Measurements from ENCODE around the gene IRF3. TPM values are rescaled to one million over a fixed set of nuclear protein-coding genes. Genes with fewer than 3 reads are reported as not detected.

The IRF3 gene
- total RNA-seq, 1 donor from 2014 or later: 88.9 TPM

DNA sequence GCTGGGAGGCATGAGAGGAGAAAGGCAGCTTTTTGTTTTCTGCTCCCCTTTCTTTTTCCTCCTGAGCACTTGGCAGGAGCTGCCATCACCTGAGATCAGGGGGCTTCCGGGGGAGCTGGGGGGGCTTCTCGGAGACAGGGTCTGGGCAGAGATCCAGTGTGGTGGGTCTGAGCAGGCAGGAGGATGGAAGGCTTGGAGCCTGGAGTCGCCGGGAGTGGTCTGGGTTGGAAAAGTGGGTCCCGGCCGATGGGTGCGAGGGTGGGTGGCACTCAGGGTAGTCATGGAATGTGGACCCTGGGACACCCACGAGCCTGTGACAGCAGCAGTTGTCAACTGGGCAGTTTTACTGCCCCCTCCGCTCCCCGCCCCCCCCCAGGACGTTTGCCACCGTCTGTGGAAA lies 21.5 kb upstream of the IRF3 start:
- DNase-seq (ENCODE audit: extremely low spot score, unreplicated experiment): no peak
- Mint-ChIP-seq H3K27ac (ENCODE audit: unreplicated experiment) (no peak overlapping the region), H3K27me3 (ENCODE audit: unreplicated experiment) (no peaks in the 10 kb centered on the region), H3K9me3 (ENCODE audit: unreplicated experiment) (no peaks in the 10 kb centered on the region), H3K36me3 (ENCODE audit: unreplicated experiment) (peaks cover 19% of the 10 kb centered on the region), H3K4me1 (ENCODE audit: unreplicated experiment) (peaks cover 26% of the 10 kb centered on the region), H3K4me3 (ENCODE audit: unreplicated experiment) (no peak overlapping the region)
- no peak for TF ChIP-seq CTCF (IDR thresholded peaks at IDR 0.05)

DNA sequence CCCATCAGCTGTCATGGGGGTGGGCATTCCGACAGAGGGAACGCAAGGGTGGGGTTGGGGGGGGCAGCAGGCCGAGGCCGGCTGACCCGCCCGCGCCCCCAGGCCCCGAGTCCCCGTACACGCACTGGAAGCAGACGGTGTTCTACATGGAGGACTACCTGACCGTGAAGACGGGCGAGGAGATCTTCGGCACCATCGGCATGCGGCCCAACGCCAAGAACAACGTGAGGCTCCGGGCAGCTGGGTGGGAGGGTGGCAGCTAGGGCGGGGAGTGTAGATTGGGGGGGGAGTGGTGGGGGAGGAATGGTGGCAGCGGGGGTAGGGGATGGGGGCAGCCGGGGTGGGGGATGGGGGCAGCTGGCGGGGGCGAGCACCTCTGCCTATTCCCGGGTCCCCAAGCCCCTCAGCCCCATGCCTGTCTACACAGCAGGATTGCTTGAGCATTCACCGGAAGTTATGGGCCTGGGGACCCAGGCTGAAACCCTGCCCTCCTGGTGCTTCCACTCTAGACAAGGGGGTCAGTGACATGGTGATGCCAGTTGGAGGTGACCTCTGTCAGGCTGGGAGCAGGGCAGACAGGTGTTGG lies 20.9 kb upstream of the IRF3 start:
- Mint-ChIP-seq H3K27me3 (ENCODE audit: unreplicated experiment) (no peaks in the 10 kb centered on the region), H3K4me1 (ENCODE audit: unreplicated experiment) (peaks cover 23% of the 10 kb centered on the region), H3K9me3 (ENCODE audit: unreplicated experiment) (no peaks in the 10 kb centered on the region), H3K4me3 (ENCODE audit: unreplicated experiment) (no peak overlapping the region), H3K36me3 (ENCODE audit: unreplicated experiment) (peaks cover 19% of the 10 kb centered on the region), H3K27ac (ENCODE audit: unreplicated experiment) (no peak overlapping the region)
- DNase-seq (ENCODE audit: extremely low spot score, unreplicated experiment): no peak
- no peak for TF ChIP-seq CTCF (IDR thresholded peaks at IDR 0.05)

DNA sequence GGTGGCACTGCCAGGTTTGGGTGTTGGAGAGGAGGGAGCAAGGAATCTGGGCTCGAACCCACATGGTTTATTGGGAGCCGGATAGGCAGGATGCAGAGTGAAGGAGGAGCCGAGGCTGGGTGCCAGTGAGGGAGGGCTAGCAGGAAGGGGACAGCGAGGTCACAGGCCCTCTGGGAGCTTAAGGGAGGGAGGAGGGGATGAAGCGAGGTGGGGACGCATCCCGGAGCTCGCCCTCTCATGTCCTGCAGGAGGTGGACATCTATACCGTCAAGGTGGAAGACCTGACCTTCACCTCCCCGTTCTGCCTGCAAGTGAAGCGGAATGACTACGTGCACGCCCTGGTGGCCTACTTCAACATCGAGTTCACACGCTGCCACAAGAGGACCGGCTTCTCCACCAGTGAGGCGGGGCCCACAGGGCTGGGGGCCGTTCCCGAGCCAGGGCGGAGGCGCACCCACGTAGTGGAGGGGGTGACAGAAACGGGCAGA lies 20.2 kb upstream of the IRF3 start:
- H3K27ac Mint-ChIP-seq (ENCODE audit: unreplicated experiment): no peak overlapping the region
- no peak for TF ChIP-seq CTCF (IDR thresholded peaks at IDR 0.05)
- no peak overlapping the region for H3K4me3 Mint-ChIP-seq (ENCODE audit: unreplicated experiment)
- DNase-seq (ENCODE audit: extremely low spot score, unreplicated experiment): no peak
- H3K9me3 Mint-ChIP-seq (ENCODE audit: unreplicated experiment): no peaks in the 10 kb centered on the region
- no peaks in the 10 kb centered on the region for H3K27me3 Mint-ChIP-seq (ENCODE audit: unreplicated experiment)
- peaks cover 17% of the 10 kb centered on the region for H3K4me1 Mint-ChIP-seq (ENCODE audit: unreplicated experiment)
- peaks cover 19% of the 10 kb centered on the region for H3K36me3 Mint-ChIP-seq (ENCODE audit: unreplicated experiment)

DNA sequence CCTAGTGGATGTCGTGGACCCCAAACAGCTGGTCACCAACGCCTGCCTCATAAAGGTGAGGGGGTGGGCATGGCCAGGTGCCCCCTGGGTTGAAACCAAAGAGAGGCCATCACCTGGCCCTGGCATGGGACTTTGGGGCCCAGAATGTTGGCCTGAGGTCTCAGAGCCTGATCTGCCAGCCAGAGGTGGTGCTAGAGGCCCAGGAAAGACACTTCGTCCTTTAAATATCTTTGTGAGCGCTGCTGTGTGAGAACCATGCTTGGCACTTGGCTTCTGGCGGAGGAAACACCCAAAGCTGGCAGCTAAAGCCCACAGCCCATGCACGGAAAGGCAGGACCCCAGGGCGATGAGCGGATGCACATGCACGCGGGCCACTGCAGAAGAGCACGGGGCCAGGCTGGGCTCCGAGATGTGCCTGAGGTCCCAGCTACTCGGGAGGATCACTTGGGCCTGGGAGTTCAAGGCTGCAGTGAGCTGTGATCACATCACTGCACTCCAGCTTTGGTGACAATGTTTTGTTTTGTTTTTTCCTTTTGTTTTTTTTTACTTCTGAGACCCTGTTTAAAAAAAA lies 19.4 kb upstream of the IRF3 start:
- no peaks in the 10 kb centered on the region for H3K27me3 Mint-ChIP-seq (ENCODE audit: unreplicated experiment)
- no peak overlapping the region for H3K4me3 Mint-ChIP-seq (ENCODE audit: unreplicated experiment)
- DNase-seq (ENCODE audit: extremely low spot score, unreplicated experiment): no peak
- no peak overlapping the region for H3K27ac Mint-ChIP-seq (ENCODE audit: unreplicated experiment)
- H3K36me3 Mint-ChIP-seq (ENCODE audit: unreplicated experiment): peaks cover 19% of the 10 kb centered on the region
- TF ChIP-seq CTCF (IDR thresholded peaks at IDR 0.05): no peak
- peaks cover 17% of the 10 kb centered on the region for H3K4me1 Mint-ChIP-seq (ENCODE audit: unreplicated experiment)
- H3K9me3 Mint-ChIP-seq (ENCODE audit: unreplicated experiment): no peaks in the 10 kb centered on the region

DNA sequence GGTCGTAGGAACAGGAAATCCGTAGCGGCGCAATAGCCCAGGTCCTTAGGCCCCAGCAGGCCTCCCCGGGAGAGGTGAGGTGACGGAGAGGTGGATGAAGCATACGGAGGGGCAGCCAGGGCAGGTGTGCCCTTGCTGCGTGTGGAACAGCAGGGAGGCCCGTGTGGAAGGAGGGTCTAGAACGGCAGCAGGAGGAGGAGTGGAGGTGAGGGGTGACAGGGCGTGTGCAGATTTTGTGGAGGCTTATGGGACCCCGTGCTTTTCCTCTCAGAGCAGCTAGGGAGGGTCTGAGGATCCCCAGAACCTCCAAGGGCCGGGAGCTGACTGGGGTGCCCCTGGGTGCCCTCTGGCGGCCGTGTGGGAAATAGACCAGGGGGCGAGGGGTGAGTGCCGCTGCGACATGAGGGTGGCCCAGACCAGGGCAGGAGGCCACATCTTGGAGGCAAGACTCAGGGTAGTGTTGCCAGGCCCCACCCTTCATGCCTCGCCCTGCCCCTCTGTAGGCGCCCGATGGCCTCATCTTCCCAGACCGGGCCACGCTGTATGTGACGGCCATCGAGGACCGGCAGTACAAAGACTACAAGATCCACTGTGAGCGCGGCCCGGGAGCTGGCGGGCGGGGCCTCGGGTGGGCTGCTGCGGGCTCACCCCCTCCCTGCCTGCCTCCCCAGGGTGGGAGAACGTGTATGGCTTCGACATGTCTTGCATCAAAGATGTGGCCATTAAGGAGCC lies 18.8 kb upstream of the IRF3 start:
- no peak overlapping the region for H3K27ac Mint-ChIP-seq (ENCODE audit: unreplicated experiment)
- TF ChIP-seq CTCF (IDR thresholded peaks at IDR 0.05): peak; percentile 30
- peaks cover 18% of the 10 kb centered on the region for H3K4me1 Mint-ChIP-seq (ENCODE audit: unreplicated experiment)
- no peaks in the 10 kb centered on the region for H3K27me3 Mint-ChIP-seq (ENCODE audit: unreplicated experiment)
- H3K36me3 Mint-ChIP-seq (ENCODE audit: unreplicated experiment): peaks cover 19% of the 10 kb centered on the region
- H3K4me3 Mint-ChIP-seq (ENCODE audit: unreplicated experiment): no peak overlapping the region
- H3K9me3 Mint-ChIP-seq (ENCODE audit: unreplicated experiment): no peaks in the 10 kb centered on the region
- no peak for DNase-seq (ENCODE audit: extremely low spot score, unreplicated experiment)

Measured in osteocyte (in vitro differentiated cells).